ENCODE data around the gene INSM2. TPM values are rescaled to one million over a fixed set of nuclear protein-coding genes. Genes with fewer than 3 reads are reported as not detected.

INSM2 gene, protein sequence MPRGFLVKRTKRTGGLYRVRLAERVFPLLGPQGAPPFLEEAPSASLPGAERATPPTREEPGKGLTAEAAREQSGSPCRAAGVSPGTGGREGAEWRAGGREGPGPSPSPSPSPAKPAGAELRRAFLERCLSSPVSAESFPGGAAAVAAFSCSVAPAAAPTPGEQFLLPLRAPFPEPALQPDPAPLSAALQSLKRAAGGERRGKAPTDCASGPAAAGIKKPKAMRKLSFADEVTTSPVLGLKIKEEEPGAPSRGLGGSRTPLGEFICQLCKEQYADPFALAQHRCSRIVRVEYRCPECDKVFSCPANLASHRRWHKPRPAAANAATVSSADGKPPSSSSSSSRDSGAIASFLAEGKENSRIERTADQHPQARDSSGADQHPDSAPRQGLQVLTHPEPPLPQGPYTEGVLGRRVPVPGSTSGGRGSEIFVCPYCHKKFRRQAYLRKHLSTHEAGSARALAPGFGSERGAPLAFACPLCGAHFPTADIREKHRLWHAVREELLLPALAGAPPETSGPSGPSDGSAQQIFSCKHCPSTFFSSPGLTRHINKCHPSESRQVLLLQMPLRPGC
- polyA plus RNA-seq (2013, experiment 1 of 4): not detected
- not detected for polyA plus RNA-seq (2013, experiment 2 of 4)
- polyA plus RNA-seq (2013, experiment 3 of 4): 0.16 TPM
- polyA plus RNA-seq (2013, experiment 4 of 4): not detected

DNA sequence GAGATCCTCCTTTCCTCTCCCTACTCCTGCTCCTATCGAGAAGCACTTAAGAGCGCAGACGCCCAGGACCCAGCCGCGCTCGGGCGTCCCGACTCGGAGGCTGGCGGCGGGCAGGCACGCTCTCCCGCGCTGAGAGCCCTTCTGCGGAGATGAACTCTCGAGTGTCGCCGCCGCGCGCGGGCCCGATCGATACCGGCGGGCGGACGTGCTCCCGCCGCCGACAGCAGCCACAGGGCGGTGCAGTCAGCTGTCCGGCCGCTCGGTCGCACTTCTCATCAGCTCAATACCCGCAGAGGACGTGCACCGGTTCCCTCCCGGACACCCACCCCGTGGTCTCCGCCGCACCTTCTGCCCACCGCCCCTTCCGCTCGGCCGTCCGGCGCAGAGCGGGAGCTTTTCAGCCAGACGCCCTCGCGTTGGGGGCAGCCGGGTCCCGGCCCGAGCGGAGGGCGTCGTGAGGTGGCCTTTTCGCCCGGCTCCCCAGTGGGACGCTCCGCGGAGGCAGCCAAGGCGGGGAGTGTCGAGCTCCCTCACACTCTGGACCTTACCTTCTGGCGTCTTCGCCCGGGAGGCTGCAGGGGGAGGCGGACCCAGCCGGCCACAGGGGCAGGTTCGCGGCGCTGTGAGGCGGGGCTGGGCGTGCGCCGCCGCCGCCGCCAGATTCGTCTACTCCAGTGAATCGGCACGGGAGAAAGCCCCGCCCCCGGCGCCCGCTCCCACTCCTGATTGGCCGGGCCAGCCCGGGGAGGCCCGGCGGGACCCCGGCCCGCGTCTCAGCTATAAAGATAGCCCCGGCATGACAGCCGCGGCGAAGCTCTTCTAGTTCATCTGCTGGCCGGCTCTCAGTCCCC lies at the start of gene INSM2:
Gene INSM2 (plus strand): TSS at position 808 of the 851 bp plus-strand sequence. CDS start 89 bp downstream, outside the sequence.
- Histone ChIP-seq H3K27me3 (ENCODE audit: control insufficient read depth, insufficient read depth, low read length, poor library complexity, severe bottlenecking) (peaks cover 89% of the 10 kb centered on the region), H3K27ac (ENCODE audit: insufficient read depth, low read depth, low read length, poor library complexity, severe bottlenecking) (no peak within 1 kb of the TSS), H3K4me1 (ENCODE audit: control insufficient read depth, insufficient read depth, low read length) (peaks cover 14% of the 10 kb centered on the region), H3K4me3 (ENCODE audit: insufficient read depth, low read depth, low read length) (peak within 1 kb of the TSS; percentile 40), H3K36me3 (ENCODE audit: control insufficient read depth, insufficient read depth, low read length) (no peaks in the 10 kb centered on the region), H3K9me3 (ENCODE audit: control insufficient read depth, low read length) (no peaks in the 10 kb centered on the region)
- 0 to 1% methylated on average over 100 of the region's 100 CpGs for WGBS, 2 experiments

DNA sequence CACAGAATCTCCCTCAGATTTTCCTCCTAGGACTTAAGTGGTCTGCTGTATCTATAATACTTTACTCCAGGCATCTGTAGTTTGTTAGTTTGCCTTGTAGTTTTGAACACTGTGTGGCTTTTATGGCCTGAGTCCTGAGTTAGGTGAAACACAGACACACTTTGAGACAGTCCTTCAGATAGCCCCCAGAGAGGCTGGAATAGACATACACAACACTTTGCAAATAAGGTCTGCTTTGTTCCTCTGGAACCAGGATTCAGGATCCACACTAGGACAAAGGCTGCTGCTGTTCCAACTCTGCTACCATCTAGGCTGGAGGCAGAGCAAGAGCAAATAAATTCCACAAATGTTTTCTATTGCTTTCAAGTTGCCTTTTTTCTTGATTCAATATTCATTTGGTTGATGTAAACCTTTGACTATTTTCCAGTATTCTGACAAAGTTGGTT lies 41.4 kb upstream of the INSM2 start:
- Histone ChIP-seq H3K27me3 (ENCODE audit: control insufficient read depth, insufficient read depth, low read length, poor library complexity, severe bottlenecking) (no peaks in the 10 kb centered on the region), H3K4me1 (ENCODE audit: control insufficient read depth, insufficient read depth, low read length) (no peaks in the 10 kb centered on the region), H3K4me3 (ENCODE audit: insufficient read depth, low read depth, low read length) (no peak overlapping the region), H3K9me3 (ENCODE audit: control insufficient read depth, low read length) (no peaks in the 10 kb centered on the region), H3K36me3 (ENCODE audit: control insufficient read depth, insufficient read depth, low read length) (no peaks in the 10 kb centered on the region), H3K27ac (ENCODE audit: insufficient read depth, low read depth, low read length, poor library complexity, severe bottlenecking) (no peak overlapping the region)

DNA sequence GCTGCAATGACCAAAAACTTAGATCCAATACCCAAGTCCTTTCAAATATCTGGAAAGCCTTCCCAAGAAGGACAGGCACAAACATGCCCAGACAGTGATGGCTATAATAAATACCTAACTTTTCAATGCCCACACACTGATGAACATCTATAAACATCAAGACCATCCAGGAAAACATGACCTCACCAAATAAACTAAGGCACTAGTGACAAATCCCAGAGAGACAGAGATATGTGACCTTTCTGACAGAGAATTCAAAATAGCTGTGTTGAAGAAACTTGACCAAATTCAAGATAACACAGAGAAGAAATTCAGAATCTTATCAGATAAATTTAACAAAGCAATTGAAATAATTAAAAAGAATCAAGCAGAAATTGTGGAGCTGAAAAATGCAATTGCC lies 38.7 kb upstream of the INSM2 start:
- H3K36me3 ChIP-seq (ENCODE audit: control insufficient read depth, insufficient read depth, low read length): no peaks in the 10 kb centered on the region
- H3K9me3 ChIP-seq (ENCODE audit: control insufficient read depth, low read length): no peaks in the 10 kb centered on the region
- H3K4me1 ChIP-seq (ENCODE audit: control insufficient read depth, insufficient read depth, low read length): no peaks in the 10 kb centered on the region
- H3K27me3 ChIP-seq (ENCODE audit: control insufficient read depth, insufficient read depth, low read length, poor library complexity, severe bottlenecking): no peaks in the 10 kb centered on the region
- no peak overlapping the region for H3K27ac ChIP-seq (ENCODE audit: insufficient read depth, low read depth, low read length, poor library complexity, severe bottlenecking)
- H3K4me3 ChIP-seq (ENCODE audit: insufficient read depth, low read depth, low read length): no peak overlapping the region

DNA sequence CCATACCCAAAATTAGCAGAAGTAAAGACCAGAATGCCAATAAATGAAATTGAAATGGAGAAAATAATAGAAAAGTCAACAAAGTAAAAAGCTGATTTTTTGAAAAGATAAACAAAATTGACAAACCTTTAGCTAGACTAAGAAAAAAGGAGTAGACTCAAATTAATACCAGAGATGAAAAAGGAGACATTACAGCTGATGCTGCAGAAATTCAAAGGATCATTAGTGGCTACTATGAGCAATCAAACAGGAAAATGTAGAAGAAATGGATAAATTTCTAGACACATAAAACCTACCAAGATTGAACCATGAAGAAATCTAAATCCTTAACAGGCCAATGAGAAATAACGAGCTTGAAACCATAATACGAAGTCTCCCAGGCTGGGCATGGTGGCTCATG lies 34.8 kb upstream of the INSM2 start:
- Histone ChIP-seq H3K4me1 (ENCODE audit: control insufficient read depth, insufficient read depth, low read length) (no peaks in the 10 kb centered on the region), H3K27me3 (ENCODE audit: control insufficient read depth, insufficient read depth, low read length, poor library complexity, severe bottlenecking) (no peaks in the 10 kb centered on the region), H3K36me3 (ENCODE audit: control insufficient read depth, insufficient read depth, low read length) (no peaks in the 10 kb centered on the region), H3K9me3 (ENCODE audit: control insufficient read depth, low read length) (no peaks in the 10 kb centered on the region), H3K27ac (ENCODE audit: insufficient read depth, low read depth, low read length, poor library complexity, severe bottlenecking) (no peak overlapping the region), H3K4me3 (ENCODE audit: insufficient read depth, low read depth, low read length) (no peak overlapping the region)
- WGBS, 2 experiments: 87 to 92% methylated on average over 2 of the region's 2 CpGs

DNA sequence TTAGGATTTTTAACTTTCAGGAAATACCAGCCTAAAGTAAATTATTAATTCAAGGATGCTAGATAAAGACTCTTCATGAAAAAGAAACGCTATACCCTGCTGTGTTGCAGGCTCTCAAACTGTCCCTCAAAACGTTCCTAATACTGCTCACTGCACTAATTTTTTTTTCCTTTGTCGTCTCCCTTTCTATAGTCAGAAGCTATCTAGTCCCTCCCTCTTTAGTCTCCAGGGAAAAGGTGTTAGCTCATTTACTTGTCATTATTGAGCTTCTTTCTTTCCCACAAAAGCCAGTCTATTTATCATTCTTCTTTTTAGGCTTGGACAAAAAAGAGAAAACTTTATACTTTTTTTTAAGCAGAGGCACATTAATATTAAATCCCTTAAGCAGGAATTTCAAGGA lies 30.3 kb upstream of the INSM2 start:
- no peaks in the 10 kb centered on the region for H3K4me1 ChIP-seq (ENCODE audit: control insufficient read depth, insufficient read depth, low read length)
- WGBS, 2 experiments: 47 to 54% methylated on average over 3 of the region's 3 CpGs
- H3K36me3 ChIP-seq (ENCODE audit: control insufficient read depth, insufficient read depth, low read length): no peaks in the 10 kb centered on the region
- H3K4me3 ChIP-seq (ENCODE audit: insufficient read depth, low read depth, low read length): no peak overlapping the region
- no peaks in the 10 kb centered on the region for H3K9me3 ChIP-seq (ENCODE audit: control insufficient read depth, low read length)
- H3K27ac ChIP-seq (ENCODE audit: insufficient read depth, low read depth, low read length, poor library complexity, severe bottlenecking): no peak overlapping the region
- H3K27me3 ChIP-seq (ENCODE audit: control insufficient read depth, insufficient read depth, low read length, poor library complexity, severe bottlenecking): no peaks in the 10 kb centered on the region

DNA sequence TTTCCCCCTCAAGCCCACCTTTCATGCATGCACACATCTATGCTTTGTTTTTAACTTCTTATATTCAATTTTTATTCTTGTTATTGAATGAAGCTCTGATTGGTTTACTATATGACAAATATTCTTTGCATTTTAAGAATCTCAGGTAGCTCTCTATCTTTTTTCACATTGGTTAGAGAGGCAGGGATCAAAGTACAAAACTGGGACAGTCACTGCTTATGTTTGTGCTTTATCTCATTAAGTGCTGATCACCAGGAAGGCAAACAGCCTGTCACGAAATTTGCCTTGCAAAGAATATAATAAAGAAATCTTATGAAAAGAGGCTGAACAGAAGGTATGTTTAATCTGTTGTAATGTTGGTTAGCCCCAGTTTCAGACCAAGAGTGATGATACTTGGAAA lies 29.7 kb upstream of the INSM2 start:
- H3K4me3 ChIP-seq (ENCODE audit: insufficient read depth, low read depth, low read length): no peak overlapping the region
- H3K27me3 ChIP-seq (ENCODE audit: control insufficient read depth, insufficient read depth, low read length, poor library complexity, severe bottlenecking): no peaks in the 10 kb centered on the region
- no peak overlapping the region for H3K27ac ChIP-seq (ENCODE audit: insufficient read depth, low read depth, low read length, poor library complexity, severe bottlenecking)
- 73 to 95% methylated on average over 1 of the region's 1 CpG for WGBS, 2 experiments
- H3K4me1 ChIP-seq (ENCODE audit: control insufficient read depth, insufficient read depth, low read length): no peaks in the 10 kb centered on the region
- H3K36me3 ChIP-seq (ENCODE audit: control insufficient read depth, insufficient read depth, low read length): no peaks in the 10 kb centered on the region
- no peaks in the 10 kb centered on the region for H3K9me3 ChIP-seq (ENCODE audit: control insufficient read depth, low read length)

DNA sequence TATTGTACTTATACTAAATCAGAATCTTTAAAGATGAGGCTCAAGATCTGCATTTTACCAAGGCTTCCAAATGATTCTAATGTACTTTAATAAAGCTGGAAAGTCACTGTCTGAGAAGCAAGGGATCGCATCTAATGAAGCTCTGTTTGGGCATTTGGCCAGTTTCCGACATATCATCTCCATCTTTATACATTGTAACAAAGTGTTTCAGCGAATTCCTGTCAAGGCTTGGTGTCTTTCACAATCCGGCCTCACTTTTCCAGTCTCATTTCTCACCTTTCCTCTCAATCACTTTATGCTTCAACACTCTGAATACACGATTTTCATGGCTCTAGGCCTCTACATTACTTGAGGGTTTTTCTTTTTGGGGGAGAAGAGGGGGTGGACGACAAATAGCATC lies 27.5 kb upstream of the INSM2 start:
- Histone ChIP-seq H3K36me3 (ENCODE audit: control insufficient read depth, insufficient read depth, low read length) (no peaks in the 10 kb centered on the region), H3K27me3 (ENCODE audit: control insufficient read depth, insufficient read depth, low read length, poor library complexity, severe bottlenecking) (no peaks in the 10 kb centered on the region), H3K27ac (ENCODE audit: insufficient read depth, low read depth, low read length, poor library complexity, severe bottlenecking) (no peak overlapping the region), H3K4me1 (ENCODE audit: control insufficient read depth, insufficient read depth, low read length) (no peaks in the 10 kb centered on the region), H3K4me3 (ENCODE audit: insufficient read depth, low read depth, low read length) (no peak overlapping the region), H3K9me3 (ENCODE audit: control insufficient read depth, low read length) (no peaks in the 10 kb centered on the region)
- 83 to 95% methylated on average over 5 to 6 of the region's 6 CpGs for WGBS, 2 experiments

DNA sequence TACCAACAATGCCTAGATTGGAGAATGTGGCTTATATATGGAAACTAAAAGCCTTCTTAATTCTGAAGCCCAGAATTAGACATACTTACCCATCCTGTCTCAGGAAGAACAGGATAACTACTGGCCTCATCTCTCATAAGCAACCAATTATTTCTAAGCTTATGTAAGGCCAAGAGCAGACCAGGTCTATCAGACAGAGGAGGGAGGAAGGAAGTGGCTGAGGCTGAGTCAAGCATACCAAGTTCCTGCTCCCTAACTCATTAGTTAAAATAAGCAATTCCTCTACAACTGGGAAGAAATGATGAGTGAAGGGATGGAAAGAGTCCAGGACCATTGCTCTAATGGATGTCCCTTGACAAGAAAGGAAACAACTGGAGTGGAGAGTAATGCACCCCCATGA lies 27.0 kb upstream of the INSM2 start:
- Histone ChIP-seq H3K9me3 (ENCODE audit: control insufficient read depth, low read length) (no peaks in the 10 kb centered on the region), H3K4me1 (ENCODE audit: control insufficient read depth, insufficient read depth, low read length) (no peaks in the 10 kb centered on the region), H3K27me3 (ENCODE audit: control insufficient read depth, insufficient read depth, low read length, poor library complexity, severe bottlenecking) (no peaks in the 10 kb centered on the region), H3K36me3 (ENCODE audit: control insufficient read depth, insufficient read depth, low read length) (no peaks in the 10 kb centered on the region), H3K4me3 (ENCODE audit: insufficient read depth, low read depth, low read length) (no peak overlapping the region), H3K27ac (ENCODE audit: insufficient read depth, low read depth, low read length, poor library complexity, severe bottlenecking) (no peak overlapping the region)

DNA sequence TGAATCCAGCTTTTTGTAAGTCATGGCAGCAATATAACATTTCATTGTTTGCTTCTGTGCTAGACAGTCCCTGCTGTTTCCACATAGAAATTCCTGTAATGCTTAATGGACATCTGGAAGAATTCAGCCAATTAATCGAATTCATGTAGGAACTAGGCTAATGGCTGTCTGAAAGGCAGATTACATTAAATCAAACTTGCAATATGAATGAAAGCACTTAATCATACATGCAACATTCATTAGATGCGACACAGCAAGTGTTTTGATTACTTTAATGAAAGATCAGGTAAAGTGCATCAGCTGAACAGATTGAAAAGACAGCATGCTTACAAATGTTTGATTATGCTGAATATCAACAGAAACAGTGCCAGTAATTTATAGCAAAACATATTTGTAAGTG lies 24.1 kb upstream of the INSM2 start:
- 89 to 93% methylated on average over 2 of the region's 2 CpGs for WGBS, 2 experiments
- Histone ChIP-seq H3K36me3 (ENCODE audit: control insufficient read depth, insufficient read depth, low read length) (no peaks in the 10 kb centered on the region), H3K4me1 (ENCODE audit: control insufficient read depth, insufficient read depth, low read length) (no peaks in the 10 kb centered on the region), H3K4me3 (ENCODE audit: insufficient read depth, low read depth, low read length) (no peak overlapping the region), H3K9me3 (ENCODE audit: control insufficient read depth, low read length) (no peaks in the 10 kb centered on the region), H3K27me3 (ENCODE audit: control insufficient read depth, insufficient read depth, low read length, poor library complexity, severe bottlenecking) (no peaks in the 10 kb centered on the region), H3K27ac (ENCODE audit: insufficient read depth, low read depth, low read length, poor library complexity, severe bottlenecking) (no peak overlapping the region)

DNA sequence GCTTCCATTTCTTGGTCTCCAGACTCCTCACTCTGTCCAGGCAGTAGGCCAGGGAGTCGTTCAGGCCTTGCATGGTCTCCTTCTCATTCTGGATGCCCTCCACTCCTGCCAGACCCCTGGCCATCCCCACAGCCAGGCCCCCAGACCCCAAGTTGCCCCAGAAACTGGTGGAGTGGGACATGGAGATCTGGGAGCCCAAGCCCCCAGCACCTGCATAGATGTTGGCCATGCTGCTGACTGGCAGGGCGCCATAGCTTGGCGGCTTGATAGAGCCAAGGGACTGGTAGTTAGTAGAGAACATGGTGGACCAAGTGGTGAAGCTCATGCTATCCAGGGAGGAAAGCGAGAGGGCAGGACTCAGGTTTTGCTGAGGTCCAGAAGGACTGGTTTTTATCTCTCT lies 21.2 kb upstream of the INSM2 start:
- H3K36me3 ChIP-seq (ENCODE audit: control insufficient read depth, insufficient read depth, low read length): no peaks in the 10 kb centered on the region
- WGBS, 2 experiments: 90 to 94% methylated on average over 4 of the region's 4 CpGs
- H3K9me3 ChIP-seq (ENCODE audit: control insufficient read depth, low read length): no peaks in the 10 kb centered on the region
- H3K27ac ChIP-seq (ENCODE audit: insufficient read depth, low read depth, low read length, poor library complexity, severe bottlenecking): no peak overlapping the region
- H3K27me3 ChIP-seq (ENCODE audit: control insufficient read depth, insufficient read depth, low read length, poor library complexity, severe bottlenecking): no peaks in the 10 kb centered on the region
- no peak overlapping the region for H3K4me3 ChIP-seq (ENCODE audit: insufficient read depth, low read depth, low read length)
- H3K4me1 ChIP-seq (ENCODE audit: control insufficient read depth, insufficient read depth, low read length): no peaks in the 10 kb centered on the region

All from ectodermal cell (in vitro differentiated cells).